Transverse colon (tissue), 4 donors: ENCODE results near the gene RAB38. TPM values are rescaled to one million over a fixed set of nuclear protein-coding genes. Genes with fewer than 3 reads are reported as not detected.

Experiments used
- DNase-seq: peaks from one replicate; pipeline ENCODE4 v3.0.0-alpha.2; 2019
- H3K27ac ChIP-seq, 4 donors: fragments of 200-600 bp; sonication (generic); 2 replicates each; pipeline ENCODE4 v1.5.1; 2016 to 2018; ENCODE audit warnings: inconsistent platforms in 4 of 4
- H3K27me3 ChIP-seq: fragments of 200-600 bp; sonication (generic); 2 replicates; pipeline ENCODE4 v1.5.1; 2017; ENCODE audit warnings: inconsistent platforms
- H3K36me3 ChIP-seq, 4 donors: fragments of 200-600 bp; sonication (generic); 2 replicates each; pipeline ENCODE4 v1.5.1; 2017 to 2019; ENCODE audit warnings: inconsistent platforms in 4 of 4
- H3K4me1 ChIP-seq, 4 donors: fragments of 200-600 bp; sonication (generic); 2 replicates each; pipeline ENCODE4 v1.5.1; 2017 to 2020; ENCODE audit warnings: inconsistent platforms in 4 of 4
- H3K4me3 ChIP-seq, 4 donors: fragments of 200-600 bp; sonication (generic); 1 replicate in 1 of 4; 2 replicates in 3 of 4; pipeline versions ENCODE4 v1.5.1 to v1.6.1; 2017 to 2019; ENCODE audit warnings: inconsistent platforms in 4 of 4
- H3K9me3 ChIP-seq, 2 donors: fragments of 200-600 bp; sonication (generic); 2 replicates each; pipeline ENCODE4 v1.5.1; 2017 to 2019; ENCODE audit warnings: inconsistent platforms in 2 of 2
- EP300 ChIP-seq: sonication (generic); formaldehyde crosslinking; IDR thresholded peaks from one replicate; pipeline ENCODE4 v1.6.1; 2017; ENCODE audit warnings: antibody characterized with exemption, low read depth
- POLR2A ChIP-seq: fragments of 450-650 bp; IDR thresholded peaks from one replicate; pipeline ENCODE4 v1.6.1; 2016; ENCODE audit warnings: antibody characterized with exemption, mild to moderate bottlenecking, moderate library complexity
- POLR2AphosphoS5 ChIP-seq, 3 donors: sonication (generic); formaldehyde crosslinking; IDR thresholded peaks; one replicate each; pipeline ENCODE4 v1.6.1; 2016; ENCODE audit warnings: antibody characterized with exemption in 3 of 3
- WGBS, 2 donors: methylation state at CpG; one replicate each; pipeline ENCODE4 v1.1.5; 2018; ENCODE audit warnings: low coverage in 1 of 2; 5-methylcytosine and 5-hydroxymethylcytosine counted together
- in situ Hi-C, 4 donors: fragments of 200-750 bp; cut with MboI; loops; one replicate each; pipeline versions ENCODE4 v1.15.0 to v1.15.1; 2017; ENCODE audit warnings: low sequenced_read_pairs in 3 of 4, low pct_ligation_motif_present in 1 of 4, low pct_unique_long_range_greater_than_20kb in 1 of 4
- intact Hi-C: fragments of 100-400 bp; cut with DNase I; formaldehyde crosslinking; loops from one replicate; pipeline ENCODE4 v1.15.1; 2023; ENCODE audit warnings: low total_unique reads
- total RNA-seq, 4 donors: library from RNA; depleted of rRNA; stranded (reverse); fragments of >200 nt; gene quantifications; one replicate each; pipeline ENCODE4 v1.1.0, GENCODE V29; 2016
- TF ChIP-seq, protein P1 (sequence below), 5 experiments: fragments of 200-600 bp in 3 of 5; fragments of 450-650 bp in 2 of 5; sonication (generic) in 3 of 5; IDR thresholded peaks; 1 replicate in 2 of 5; 2 replicates in 3 of 5; pipeline ENCODE4 v1.5.1; 2016 to 2017; ENCODE audit warnings: antibody characterized with exemption in 5 of 5, inconsistent platforms in 3 of 5, mild to moderate bottlenecking in 2 of 5, moderate library complexity in 1 of 5

RAB38 gene
- total RNA-seq, 4 donors from 2014 or later: 0.80 to 3.7 (median 1.6) TPM; not detected in 1

- no peaks in the 10 kb centered on the region for H3K27me3 ChIP-seq
- in situ Hi-C loops: no loop called here
- no peak overlapping the region for H3K27ac ChIP-seq
- no peak overlapping the region for H3K4me3 ChIP-seq
- WGBS, 2 donors: 79 to 87% methylated on average over 3 to 4 of the region's 4 CpGs
- intact Hi-C loops: no loop called here
- DNase-seq: no peak
- H3K4me1 ChIP-seq: no peaks in the 10 kb centered on the region
- no peaks in the 10 kb centered on the region for H3K36me3 ChIP-seq
- TF ChIP-seq POLR2A (no peak), EP300 (no peak), POLR2AphosphoS5 (IDR thresholded peaks at IDR 0.05) (no peak)
- TF ChIP-seq, protein P1, sequence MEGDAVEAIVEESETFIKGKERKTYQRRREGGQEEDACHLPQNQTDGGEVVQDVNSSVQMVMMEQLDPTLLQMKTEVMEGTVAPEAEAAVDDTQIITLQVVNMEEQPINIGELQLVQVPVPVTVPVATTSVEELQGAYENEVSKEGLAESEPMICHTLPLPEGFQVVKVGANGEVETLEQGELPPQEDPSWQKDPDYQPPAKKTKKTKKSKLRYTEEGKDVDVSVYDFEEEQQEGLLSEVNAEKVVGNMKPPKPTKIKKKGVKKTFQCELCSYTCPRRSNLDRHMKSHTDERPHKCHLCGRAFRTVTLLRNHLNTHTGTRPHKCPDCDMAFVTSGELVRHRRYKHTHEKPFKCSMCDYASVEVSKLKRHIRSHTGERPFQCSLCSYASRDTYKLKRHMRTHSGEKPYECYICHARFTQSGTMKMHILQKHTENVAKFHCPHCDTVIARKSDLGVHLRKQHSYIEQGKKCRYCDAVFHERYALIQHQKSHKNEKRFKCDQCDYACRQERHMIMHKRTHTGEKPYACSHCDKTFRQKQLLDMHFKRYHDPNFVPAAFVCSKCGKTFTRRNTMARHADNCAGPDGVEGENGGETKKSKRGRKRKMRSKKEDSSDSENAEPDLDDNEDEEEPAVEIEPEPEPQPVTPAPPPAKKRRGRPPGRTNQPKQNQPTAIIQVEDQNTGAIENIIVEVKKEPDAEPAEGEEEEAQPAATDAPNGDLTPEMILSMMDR (IDR thresholded peaks at IDR 0.05): no peak
- no peaks in the 10 kb centered on the region for H3K9me3 ChIP-seq
Measured at GRCh38 chr11:88122956-88123355, 52.3 kb downstream of the RAB38 start.

GRCh38 chr11:88119561-88119960 is 55.7 kb downstream of the RAB38 start:
- H3K4me3 ChIP-seq: no peak overlapping the region
- TF ChIP-seq POLR2AphosphoS5 (IDR thresholded peaks at IDR 0.05): no peak
- TF ChIP-seq, protein P1 (IDR thresholded peaks at IDR 0.05): no peak
- no peak for TF ChIP-seq POLR2A
- no peak for TF ChIP-seq EP300
- no peaks in the 10 kb centered on the region for H3K4me1 ChIP-seq
- in situ Hi-C loops (no loop called here), intact Hi-C loops (no loop called here)
- DNase-seq: no peak
- WGBS, 2 donors: 41 to 52% methylated on average over 2 of the region's 2 CpGs
- no peaks in the 10 kb centered on the region for H3K27me3 ChIP-seq
- no peaks in the 10 kb centered on the region for H3K9me3 ChIP-seq
- no peak overlapping the region for H3K27ac ChIP-seq
- no peaks in the 10 kb centered on the region for H3K36me3 ChIP-seq

DNA sequence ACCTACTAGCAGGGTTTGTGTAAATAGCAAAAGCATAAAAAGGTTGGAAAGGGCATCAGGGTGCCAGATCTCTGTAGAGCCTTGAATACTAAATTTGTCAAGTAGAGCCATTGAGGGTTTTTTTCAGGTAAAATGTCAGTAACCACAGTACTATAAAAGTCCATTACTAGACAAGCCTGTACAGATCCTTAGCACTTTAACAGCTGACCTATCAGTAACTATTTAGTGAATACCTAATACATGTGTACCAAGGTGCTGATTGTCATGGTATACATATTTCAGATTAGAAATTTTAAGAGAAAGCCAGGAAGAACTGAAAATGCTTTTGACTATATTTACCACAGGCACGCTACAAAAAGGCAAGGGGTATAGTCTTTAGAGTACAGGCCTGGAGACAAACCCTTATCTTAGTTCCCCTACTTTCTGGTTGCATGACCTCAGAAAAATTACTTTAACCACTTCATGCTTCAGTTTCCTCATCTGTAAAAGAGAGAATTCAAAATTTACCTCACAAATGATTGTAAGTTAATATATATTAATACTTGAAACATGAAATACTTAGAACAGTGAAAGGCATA is 57.9 kb downstream of the RAB38 start:
- Histone ChIP-seq H3K36me3 (no peaks in the 10 kb centered on the region), H3K4me3 (no peak overlapping the region), H3K9me3 (no peaks in the 10 kb centered on the region), H3K4me1 (no peaks in the 10 kb centered on the region), H3K27ac (no peak overlapping the region), H3K27me3 (no peaks in the 10 kb centered on the region)
- WGBS, 2 donors: 80 to 96% methylated on average over 1 of the region's 1 CpG
- no peak for DNase-seq
- intact Hi-C loops: no loop called here
- in situ Hi-C loops: no loop called here
- no peak for TF ChIP-seq POLR2A
- TF ChIP-seq, protein P1 (IDR thresholded peaks at IDR 0.05): no peak
- no peak for TF ChIP-seq EP300
- TF ChIP-seq POLR2AphosphoS5 (IDR thresholded peaks at IDR 0.05): no peak

- Histone ChIP-seq H3K4me1 (no peaks in the 10 kb centered on the region), H3K27me3 (no peaks in the 10 kb centered on the region), H3K4me3 (no peak overlapping the region), H3K9me3 (no peaks in the 10 kb centered on the region), H3K27ac (no peak overlapping the region), H3K36me3 (no peaks in the 10 kb centered on the region)
- intact Hi-C loops (no loop called here), in situ Hi-C loops (no loop called here)
- no peak for DNase-seq
- 91 to 92% methylated on average over 3 to 6 of the region's 6 CpGs for WGBS, 2 donors
- TF ChIP-seq, protein P1 (IDR thresholded peaks at IDR 0.05): no peak
- TF ChIP-seq POLR2AphosphoS5 (IDR thresholded peaks at IDR 0.05): no peak
- no peak for TF ChIP-seq EP300
- TF ChIP-seq POLR2A: no peak
Measured at GRCh38 chr11:88115828-88116755, 59.2 kb downstream of the RAB38 start.
